Thyroid gland (tissue), 4 donors: ENCODE results near the gene IL17RD.

Source experiments
- POLR2A ChIP-seq, 2 donors: fragments of 450-650 bp; IDR thresholded peaks; one replicate each; pipeline ENCODE4 v1.6.1; 2017; ENCODE audit warnings: antibody characterized with exemption in 2 of 2, mild to moderate bottlenecking in 2 of 2, moderate library complexity in 1 of 2
- TF ChIP-seq, protein P1 (sequence below), 6 experiments: fragments of 200-600 bp in 3 of 6; fragments of 450-650 bp in 3 of 6; sonication (generic) in 3 of 6; IDR thresholded peaks; one replicate each; pipeline ENCODE4 v1.5.1; 2016 to 2019; ENCODE audit warnings: antibody characterized with exemption in 6 of 6, mild to moderate bottlenecking in 2 of 6, inconsistent platforms in 1 of 6, moderate library complexity in 1 of 6

DNA sequence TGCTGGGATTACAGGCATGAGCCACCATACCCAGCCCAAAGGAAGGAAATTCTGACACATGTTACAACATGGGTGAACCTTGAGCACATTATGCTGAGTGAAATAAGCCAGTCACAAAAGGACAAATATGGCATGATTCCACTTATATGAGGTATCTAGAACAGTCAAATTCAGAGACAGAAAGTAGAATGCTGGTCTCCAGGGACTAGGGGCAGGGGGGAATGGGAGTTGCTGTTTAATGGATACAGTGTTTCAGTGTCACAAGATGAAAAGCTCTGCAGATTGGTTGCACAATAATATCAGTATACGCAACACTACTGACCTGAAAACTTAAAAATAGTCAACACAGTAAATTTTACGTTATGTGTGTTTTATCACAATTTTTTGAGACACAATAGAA lies 100.6 kb downstream of the IL17RD start:
- TF ChIP-seq, protein P1, sequence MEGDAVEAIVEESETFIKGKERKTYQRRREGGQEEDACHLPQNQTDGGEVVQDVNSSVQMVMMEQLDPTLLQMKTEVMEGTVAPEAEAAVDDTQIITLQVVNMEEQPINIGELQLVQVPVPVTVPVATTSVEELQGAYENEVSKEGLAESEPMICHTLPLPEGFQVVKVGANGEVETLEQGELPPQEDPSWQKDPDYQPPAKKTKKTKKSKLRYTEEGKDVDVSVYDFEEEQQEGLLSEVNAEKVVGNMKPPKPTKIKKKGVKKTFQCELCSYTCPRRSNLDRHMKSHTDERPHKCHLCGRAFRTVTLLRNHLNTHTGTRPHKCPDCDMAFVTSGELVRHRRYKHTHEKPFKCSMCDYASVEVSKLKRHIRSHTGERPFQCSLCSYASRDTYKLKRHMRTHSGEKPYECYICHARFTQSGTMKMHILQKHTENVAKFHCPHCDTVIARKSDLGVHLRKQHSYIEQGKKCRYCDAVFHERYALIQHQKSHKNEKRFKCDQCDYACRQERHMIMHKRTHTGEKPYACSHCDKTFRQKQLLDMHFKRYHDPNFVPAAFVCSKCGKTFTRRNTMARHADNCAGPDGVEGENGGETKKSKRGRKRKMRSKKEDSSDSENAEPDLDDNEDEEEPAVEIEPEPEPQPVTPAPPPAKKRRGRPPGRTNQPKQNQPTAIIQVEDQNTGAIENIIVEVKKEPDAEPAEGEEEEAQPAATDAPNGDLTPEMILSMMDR (IDR thresholded peaks at IDR 0.05), result no peak
- TF ChIP-seq POLR2A (IDR thresholded peaks at IDR 0.05), result no peak
